ENCODE measurements around the gene CT45A5.
"Not testable (repeated sequence)": the region's sequence is repeated elsewhere in the genome, so short reads cannot be mapped to it uniquely, and the experiment has no call there.

DNA sequence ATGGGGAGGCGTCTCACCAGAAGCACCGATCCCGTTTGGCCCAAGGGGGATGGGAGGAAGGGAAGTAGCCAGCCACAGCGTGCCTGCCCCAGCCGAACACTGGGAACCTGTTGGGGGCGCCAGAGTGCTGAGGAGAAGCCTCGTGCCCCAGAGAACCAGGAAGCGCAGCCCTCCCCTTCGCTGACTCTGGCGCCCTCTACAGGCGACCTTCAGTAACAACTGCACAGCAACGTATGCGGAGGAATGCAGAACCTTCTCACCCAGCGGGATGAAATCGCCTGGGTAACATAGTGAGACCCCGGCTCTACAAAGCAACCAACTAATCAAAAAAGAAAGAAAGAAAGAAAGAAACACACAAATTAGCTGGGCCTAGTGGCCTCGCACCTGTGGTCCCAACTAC is 34.6 kb upstream of the CT45A5 start, which contains the start of gene CT45A2:
- TF ChIP-seq, protein P1, sequence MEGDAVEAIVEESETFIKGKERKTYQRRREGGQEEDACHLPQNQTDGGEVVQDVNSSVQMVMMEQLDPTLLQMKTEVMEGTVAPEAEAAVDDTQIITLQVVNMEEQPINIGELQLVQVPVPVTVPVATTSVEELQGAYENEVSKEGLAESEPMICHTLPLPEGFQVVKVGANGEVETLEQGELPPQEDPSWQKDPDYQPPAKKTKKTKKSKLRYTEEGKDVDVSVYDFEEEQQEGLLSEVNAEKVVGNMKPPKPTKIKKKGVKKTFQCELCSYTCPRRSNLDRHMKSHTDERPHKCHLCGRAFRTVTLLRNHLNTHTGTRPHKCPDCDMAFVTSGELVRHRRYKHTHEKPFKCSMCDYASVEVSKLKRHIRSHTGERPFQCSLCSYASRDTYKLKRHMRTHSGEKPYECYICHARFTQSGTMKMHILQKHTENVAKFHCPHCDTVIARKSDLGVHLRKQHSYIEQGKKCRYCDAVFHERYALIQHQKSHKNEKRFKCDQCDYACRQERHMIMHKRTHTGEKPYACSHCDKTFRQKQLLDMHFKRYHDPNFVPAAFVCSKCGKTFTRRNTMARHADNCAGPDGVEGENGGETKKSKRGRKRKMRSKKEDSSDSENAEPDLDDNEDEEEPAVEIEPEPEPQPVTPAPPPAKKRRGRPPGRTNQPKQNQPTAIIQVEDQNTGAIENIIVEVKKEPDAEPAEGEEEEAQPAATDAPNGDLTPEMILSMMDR (conservative IDR thresholded peaks at IDR 0.05 in 1 of 2, IDR thresholded peaks at IDR 0.05 in 1 of 2; ENCODE audit: extremely low read depth in 1 of 2, insufficient read depth in 1 of 2, low read depth in 1 of 2, low read length in 2 of 2): not testable (repeated sequence)
- TF ChIP-seq EZH2 (IDR thresholded peaks at IDR 0.05; ENCODE audit: borderline replicate concordance, low read length): not testable (repeated sequence)

Measured in mammary epithelial cell (primary cell).